GM21529 (cell line): Measurements from ENCODE around the gene WDR74.
"Not testable (repeated sequence)": the region's sequence is repeated elsewhere in the genome, so short reads cannot be mapped to it uniquely, and the experiment has no call there.

Source experiments
- ATAC-seq: cut with Tn5 transposase; IDR thresholded peaks from one replicate; pipeline ENCODE4 v1.9.1; 2021; ENCODE audit not compliant: unreplicated experiment

The WDR74 gene

DNA sequence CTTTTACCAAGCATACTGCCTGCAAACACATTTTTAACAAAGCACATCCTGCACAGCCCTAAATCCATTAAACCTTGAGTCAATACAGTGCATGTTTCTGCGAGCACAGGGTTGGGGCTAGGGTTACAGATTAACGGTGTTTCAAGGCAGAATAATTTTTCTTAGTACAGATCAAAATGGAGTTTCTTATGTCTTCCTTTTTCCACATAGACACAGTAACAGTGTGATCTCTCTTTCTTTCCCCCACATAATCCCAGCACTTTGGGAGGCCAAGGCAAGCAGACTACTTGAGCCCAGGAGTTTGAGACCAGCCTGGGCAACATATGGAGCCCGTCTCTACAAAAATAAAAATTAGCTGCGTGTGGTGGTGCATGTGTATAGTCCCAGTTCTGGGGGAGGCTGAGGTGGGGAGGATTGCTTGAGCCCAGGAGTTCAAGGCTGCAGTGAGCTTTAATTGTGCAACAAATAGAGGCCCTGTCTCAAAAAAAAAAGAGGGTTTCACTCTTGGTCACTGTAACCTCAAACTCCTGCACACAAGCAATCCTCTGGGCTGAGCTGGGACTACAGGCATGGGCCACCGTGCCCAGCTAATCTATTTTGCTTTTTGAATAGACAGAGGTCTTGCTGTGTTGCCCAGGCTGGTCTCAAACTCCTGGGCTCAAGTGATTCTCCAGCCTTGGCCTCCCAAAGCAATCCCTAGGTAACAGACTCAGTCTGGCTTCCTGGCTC, 21.6 kb upstream of the WDR74 start:
- no peak for ATAC-seq

DNA sequence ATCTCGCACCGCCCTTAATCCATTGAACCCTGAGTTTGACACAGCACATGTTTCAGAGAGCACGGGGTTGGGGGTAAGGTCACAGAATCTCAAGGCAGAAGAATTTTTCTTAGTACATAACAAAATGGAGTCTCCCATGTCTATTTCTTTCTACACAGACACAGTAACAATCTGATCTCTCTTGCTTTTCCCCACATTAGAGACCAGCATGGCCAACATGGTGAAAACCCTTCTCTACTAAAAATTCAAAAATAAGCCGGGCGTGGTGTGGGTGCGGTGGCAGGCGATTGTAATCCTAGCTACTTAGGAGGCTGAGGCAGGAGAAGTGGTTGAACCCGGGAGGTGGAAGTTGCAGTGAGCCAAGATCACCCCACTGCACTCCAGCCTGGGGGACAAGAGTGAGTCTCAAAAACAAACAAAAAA, 19.9 kb upstream of the WDR74 start:
- ATAC-seq, result not testable (repeated sequence)

GRCh38 chr11:62858201-62858600, 18.8 kb upstream of the WDR74 start:
- no peak for ATAC-seq

GRCh38 chr11:62857541-62857982, 18.2 kb upstream of the WDR74 start:
- ATAC-seq, result no peak

GRCh38 chr11:62856333-62856895, 17.0 kb upstream of the WDR74 start:
- ATAC-seq, result peak; percentile 4

GRCh38 chr11:62855571-62856332, 16.4 kb upstream of the WDR74 start:
- ATAC-seq, result peak; percentile 84

- no peak for ATAC-seq
Measured at GRCh38 chr11:62854825-62855570, 15.6 kb upstream of the WDR74 start.

DNA sequence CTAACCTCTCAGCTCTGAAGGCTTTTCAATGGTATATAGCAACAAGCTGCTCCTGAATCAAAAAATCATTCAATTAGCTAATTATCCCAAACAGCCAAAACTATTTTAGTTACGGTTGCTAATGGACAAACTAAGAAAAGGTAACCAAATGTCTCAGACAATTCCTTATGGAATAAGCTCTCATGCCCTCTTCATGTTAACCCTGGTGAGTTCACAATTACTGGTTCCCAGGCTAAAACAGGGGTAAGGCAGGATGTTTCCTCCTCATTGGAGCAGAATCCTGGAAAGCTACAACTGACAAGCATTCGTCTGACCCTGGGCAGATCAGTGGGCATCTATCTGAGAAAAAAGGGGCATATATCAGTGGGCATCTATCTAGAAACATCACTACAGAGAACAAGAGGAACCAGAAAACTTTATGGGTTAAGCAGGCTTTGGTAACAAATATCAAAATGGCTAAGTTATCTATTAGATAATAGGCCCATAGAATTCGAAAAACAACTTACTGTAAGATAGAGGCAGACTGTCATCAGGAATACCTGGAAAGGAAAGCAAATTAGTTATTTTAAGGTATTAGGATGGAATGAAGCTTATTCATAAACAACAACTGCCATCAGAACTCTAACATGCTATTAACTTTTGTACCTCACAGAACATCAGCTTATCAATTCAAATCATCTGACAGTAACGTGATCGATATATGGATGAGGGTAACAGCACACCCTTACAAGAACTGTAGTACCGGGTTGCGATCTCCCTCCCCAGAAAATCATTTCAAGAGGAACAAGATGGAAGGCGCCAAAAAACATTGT, 14.8 kb upstream of the WDR74 start:
- ATAC-seq, result no peak

- ATAC-seq, result no peak
Measured at GRCh38 chr11:62853279-62853965, 14.0 kb upstream of the WDR74 start.

DNA sequence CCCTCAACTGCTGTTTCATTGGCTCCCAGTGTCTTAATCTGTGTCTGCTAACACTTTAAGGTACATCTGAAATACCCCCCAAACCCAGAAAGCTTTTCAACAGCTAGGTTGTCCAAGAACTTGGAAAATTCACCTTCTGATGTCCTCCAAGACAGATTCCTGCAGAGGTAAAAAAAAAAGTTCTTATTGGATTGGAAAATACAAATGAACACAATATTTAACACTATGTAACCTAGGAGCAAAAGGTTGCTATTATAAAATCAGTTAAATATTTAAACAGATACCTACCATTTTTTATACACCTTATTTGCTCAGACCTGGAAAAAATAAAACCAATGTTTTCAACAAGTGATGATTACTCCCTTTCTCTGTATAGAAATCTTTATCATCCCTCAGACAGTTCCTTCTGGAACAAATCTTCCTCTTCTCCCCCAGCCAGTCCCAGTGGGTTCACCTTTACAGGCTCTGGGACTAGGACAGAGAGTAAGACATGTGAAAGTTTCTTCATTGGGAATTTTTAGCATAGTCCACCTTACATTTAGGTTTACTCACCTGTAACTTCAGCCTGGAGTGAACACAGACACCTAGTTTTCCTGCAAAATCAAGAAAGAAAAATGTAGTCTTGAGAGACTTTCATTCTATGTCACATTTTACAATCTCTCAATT, 13.3 kb upstream of the WDR74 start:
- ATAC-seq, result no peak

DNA sequence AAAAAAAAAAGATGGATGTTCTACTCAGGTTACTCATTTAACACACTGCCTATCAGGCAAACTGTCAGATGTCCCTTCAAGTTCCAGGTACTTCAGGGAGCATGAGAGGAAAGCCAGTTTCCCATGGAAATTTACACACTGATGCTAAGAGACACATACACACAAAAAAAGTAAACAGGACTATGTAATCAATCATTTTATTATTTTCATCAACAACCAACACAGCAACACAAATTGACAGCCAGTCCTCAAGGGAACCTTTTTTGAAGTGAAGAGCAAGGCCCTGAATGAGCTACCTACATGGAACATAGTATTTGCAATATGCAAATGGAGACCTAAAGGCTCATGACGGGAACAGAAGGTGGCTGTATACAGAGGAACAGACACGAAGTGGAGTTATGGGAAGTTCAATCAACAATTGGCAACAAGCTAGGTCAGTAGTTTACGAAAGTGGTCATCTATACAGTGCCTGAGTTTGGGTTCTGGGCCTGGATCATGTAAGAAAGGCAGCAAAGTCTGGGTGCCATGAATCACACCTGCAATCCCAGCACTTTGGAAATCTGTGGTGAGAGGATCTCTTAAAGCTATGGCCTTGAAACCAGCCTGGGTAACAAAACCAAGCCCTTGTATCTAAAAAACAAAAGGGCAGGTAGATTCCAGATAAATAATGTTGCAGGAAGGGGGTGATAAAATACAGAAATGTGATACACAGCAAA, 12.6 kb upstream of the WDR74 start:
- ATAC-seq, result no peak

DNA sequence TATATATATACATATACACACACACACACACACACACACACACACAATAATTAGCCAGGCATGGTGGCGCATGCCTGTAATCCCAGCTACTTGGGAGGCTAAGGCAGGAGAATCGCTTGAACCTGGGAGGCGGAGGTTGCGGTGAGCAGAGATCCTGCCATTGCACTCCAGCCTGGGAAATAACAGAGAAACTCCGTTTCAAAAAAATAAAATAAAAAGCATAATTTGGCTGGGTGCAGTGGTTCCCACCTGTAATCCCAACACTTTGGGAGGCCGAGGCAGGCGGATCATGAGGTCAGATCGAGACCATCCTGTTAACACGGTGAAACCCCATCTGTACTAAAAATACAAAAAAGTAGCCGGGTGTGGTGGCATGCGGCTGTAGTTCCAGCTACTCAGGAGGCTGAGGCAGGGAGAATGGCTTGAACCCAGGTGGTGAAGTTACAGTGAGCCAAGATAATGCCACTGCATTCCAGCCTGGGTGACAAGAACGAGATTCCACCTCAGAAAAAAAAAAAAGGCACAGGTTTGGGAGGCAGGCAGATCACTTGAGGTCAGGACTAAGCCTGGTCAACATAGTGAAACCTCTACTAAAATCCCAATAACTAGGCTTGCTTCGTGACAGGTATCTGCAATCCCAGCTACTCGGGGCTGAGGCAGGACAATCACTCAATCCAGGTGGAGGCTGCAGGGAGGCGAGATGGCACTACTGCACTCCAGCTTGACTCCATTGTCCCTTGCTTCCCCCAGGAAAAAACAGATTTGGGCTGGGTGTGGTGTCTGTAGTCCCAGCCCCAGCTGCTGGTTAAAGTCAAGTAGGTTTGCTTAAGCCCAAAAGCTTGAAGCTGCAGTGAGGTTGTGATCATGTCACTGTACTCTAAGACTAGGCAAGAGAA, 11.8 kb upstream of the WDR74 start:
- no peak for ATAC-seq

DNA sequence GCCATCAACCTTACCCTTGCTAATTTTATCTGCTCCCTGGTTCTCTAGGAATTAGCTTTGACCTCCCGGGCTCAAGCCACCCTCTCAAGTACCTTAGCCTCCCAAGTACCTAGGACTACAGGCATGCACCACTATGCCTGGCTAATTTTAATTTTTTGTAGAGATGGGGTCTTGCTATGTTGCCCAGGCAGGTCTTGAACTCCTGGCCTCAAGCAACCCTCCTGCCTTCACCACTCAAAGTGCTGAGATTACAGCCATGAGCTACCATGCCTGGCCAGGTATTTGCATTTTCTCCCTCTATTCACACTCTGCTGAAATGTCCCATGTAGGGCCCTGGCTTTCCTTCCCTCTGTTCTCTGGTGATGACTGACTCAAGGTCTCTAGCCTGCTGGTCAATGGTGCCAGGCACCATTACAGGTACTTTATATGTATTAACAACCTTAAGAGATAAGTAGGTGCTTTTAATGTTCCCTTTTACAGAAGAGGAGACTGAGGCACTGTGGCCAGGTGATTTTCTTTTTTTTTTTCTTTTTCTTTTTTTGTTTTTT, 8.5 kb upstream of the WDR74 start:
- ATAC-seq, result no peak

DNA sequence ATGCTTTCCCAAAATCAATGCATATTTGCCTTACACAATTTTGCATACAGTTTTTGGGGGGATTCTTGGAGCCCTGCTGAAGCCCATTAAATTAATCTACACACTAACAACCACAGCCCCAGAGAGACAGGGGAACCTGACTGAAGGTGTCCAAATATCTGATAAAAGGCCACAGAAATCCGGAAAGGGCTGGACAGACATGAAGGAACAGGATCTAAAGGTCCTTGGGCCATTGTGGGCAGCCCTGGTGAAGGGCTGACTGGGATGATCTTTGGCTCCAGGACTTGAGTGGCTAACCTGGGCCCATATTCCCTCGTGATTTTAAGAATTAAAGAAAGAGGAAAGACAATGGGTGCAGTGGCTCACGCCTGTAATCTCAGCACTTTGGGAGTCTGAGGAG, 6.8 kb upstream of the WDR74 start:
- no peak for ATAC-seq

GRCh38 chr11:62844154-62844553, 4.8 kb upstream of the WDR74 start:
- ATAC-seq, result no peak

DNA sequence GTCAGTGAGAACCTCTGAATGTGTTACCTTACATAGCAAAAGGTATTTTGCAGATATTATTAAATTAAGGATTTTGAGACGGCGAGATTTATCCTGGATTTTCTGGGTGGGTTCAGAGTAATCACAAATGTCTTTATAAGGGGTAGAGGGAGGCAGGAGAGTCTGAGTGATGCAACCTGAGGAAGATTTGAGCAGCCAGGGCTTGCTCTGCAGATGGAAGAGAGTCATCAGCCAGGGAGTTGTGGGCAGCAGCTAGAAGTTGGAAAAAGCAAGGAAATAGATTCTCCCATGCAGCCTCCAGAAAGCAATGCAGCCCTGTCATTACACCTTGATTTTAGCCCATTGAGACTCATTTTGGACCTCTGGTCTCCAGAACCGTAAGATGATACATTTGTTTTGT, 4.1 kb upstream of the WDR74 start:
- ATAC-seq, result no peak

GRCh38 chr11:62842891-62843290, 3.5 kb upstream of the WDR74 start:
- ATAC-seq, result not testable (repeated sequence)
